ENCODE measurements around the gene SLC6A3.

- TF ChIP-seq ELF4 (IDR thresholded peaks at IDR 0.05), result no peak
- TF ChIP-seq ARNT (IDR thresholded peaks at IDR 0.05), result no peak
- no peak for TF ChIP-seq SP1 (IDR thresholded peaks at IDR 0.05)
- TF ChIP-seq TARDBP (IDR thresholded peaks at IDR 0.05), result no peak
- no peak for TF ChIP-seq L3MBTL2 (conservative IDR thresholded peaks at IDR 0.05)
- no peak for TF ChIP-seq SUZ12 (IDR thresholded peaks at IDR 0.05)
- no peak for TF ChIP-seq BHLHE40 (IDR thresholded peaks at IDR 0.05; ENCODE audit: borderline replicate concordance)
- TF ChIP-seq ZNF384 (IDR thresholded peaks at IDR 0.05), result no peak
- no peak for TF ChIP-seq FOXK2 (IDR thresholded peaks at IDR 0.05)
- TF ChIP-seq CTBP1 (IDR thresholded peaks at IDR 0.05; ENCODE audit: borderline replicate concordance), result no peak
- no peak for TF ChIP-seq FOXM1 (IDR thresholded peaks at IDR 0.05; ENCODE audit: borderline replicate concordance)
Measured at GRCh38 chr5:1493941-1494340, 48.7 kb upstream of the SLC6A3 start.

Measured in HEK293T (cell line).